Stimulated activated naive B cell treated with anti-CD40 and anti-IgM and Interleukin-4, amounts not matched to agents 10 μg/mL and 1 μg/mL and 100 μg/mL, for 72 hours (primary cell): ENCODE data around the gene CITED2.

Source experiments
- ATAC-seq, 2 donors: fragments of 150-1000 bp; cut with Tn5 transposase; replicated peaks; 2 replicates each; pipeline ENCODE4 v1.10.0; 2021; ENCODE audit warnings: moderate library complexity in 1 of 2
- DNase-seq: peaks from one replicate; pipeline ENCODE4 v3.0.0; 2021
- H3K27ac Mint-ChIP-seq: one replicate; pipeline ENCODE4 v1.8.0; 2022; ENCODE audit warnings: mild to moderate bottlenecking, mixed read lengths
- H3K27me3 Mint-ChIP-seq, 2 donors: one replicate each; pipeline ENCODE4 v1.8.0; 2022; ENCODE audit warnings: mixed read lengths in 2 of 2
- H3K36me3 Mint-ChIP-seq, 2 donors: one replicate each; pipeline ENCODE4 v1.8.0; 2022; ENCODE audit warnings: mixed read lengths in 2 of 2, mild to moderate bottlenecking in 1 of 2
- H3K4me1 Mint-ChIP-seq, 2 donors: one replicate each; pipeline ENCODE4 v1.8.0; 2022; ENCODE audit warnings: mixed read lengths in 2 of 2, mild to moderate bottlenecking in 1 of 2
- H3K4me3 Mint-ChIP-seq, 2 donors: one replicate each; pipeline ENCODE4 v1.8.0; 2022; ENCODE audit warnings: mild to moderate bottlenecking in 2 of 2, mixed read lengths in 2 of 2, moderate library complexity in 1 of 2
- H3K9me3 Mint-ChIP-seq, 2 donors: one replicate each; pipeline ENCODE4 v1.8.0; 2022; ENCODE audit warnings: mixed read lengths in 2 of 2, mild to moderate bottlenecking in 1 of 2

CITED2 gene

DNA sequence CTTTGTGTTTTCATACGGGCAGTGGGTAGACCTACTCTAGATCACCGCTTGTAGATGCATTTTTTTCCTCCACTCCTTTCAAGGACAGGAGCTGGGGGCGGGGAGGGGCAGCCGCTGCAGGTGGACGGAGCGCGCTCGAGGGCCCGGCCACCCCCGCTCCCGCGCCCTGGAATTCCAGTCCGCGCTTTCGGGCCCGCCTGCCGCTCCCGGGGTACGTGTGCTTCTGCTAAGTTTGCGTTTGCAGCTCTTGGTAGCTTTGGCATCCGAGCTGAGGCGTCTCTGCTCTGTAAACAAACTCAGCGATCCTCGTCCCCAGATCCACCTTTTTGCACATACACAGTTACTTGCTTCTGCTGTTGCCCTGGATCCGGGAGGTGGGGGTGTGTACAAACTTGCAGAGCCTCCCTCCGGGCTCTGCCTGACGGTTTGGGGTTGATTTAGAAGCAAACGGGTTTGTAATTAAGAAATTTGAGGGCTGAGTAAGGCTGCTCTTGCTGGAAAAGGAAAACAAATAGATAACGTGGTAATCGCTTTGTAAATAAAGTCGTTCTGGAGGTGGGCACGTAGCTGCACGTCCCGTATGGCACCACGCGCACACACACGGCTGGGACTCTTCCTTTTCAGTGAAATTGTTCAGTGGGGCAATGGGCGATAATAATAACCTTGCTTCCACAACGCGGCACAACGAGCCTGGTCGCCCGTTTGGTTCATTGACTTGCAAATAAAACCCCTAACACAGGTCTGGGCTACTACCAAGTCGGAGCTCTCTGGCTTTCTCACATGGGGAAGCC lies 973 bp upstream of the CITED2 start:
- DNase-seq (peak; percentile 73), ATAC-seq (peak; percentile 55 to 63)
- Mint-ChIP-seq H3K27me3 (no peaks in the 10 kb centered on the region), H3K36me3 (peaks cover 10 to 13% of the 10 kb centered on the region in 2 donors), H3K27ac (peak overlapping the region; percentile 100), H3K4me1 (peaks cover 12 to 25% of the 10 kb centered on the region in 2 donors), H3K9me3 (no peaks in the 10 kb centered on the region), H3K4me3 (peak overlapping the region; percentile 88 to 98)

- DNase-seq, result no peak
- Mint-ChIP-seq H3K36me3 (peaks cover 10 to 13% of the 10 kb centered on the region in 2 donors), H3K27me3 (no peaks in the 10 kb centered on the region), H3K4me1 (peaks cover 19 to 35% of the 10 kb centered on the region in 2 donors), H3K9me3 (no peaks in the 10 kb centered on the region), H3K27ac (peak overlapping the region; percentile 100), H3K4me3 (peak overlapping the region; percentile 88 to 98)
- peak in 1 of 2 donors; percentile 4 for ATAC-seq
Observed at GRCh38 chr6:139373928-139374356, 506 bp downstream of the CITED2 start.

DNA sequence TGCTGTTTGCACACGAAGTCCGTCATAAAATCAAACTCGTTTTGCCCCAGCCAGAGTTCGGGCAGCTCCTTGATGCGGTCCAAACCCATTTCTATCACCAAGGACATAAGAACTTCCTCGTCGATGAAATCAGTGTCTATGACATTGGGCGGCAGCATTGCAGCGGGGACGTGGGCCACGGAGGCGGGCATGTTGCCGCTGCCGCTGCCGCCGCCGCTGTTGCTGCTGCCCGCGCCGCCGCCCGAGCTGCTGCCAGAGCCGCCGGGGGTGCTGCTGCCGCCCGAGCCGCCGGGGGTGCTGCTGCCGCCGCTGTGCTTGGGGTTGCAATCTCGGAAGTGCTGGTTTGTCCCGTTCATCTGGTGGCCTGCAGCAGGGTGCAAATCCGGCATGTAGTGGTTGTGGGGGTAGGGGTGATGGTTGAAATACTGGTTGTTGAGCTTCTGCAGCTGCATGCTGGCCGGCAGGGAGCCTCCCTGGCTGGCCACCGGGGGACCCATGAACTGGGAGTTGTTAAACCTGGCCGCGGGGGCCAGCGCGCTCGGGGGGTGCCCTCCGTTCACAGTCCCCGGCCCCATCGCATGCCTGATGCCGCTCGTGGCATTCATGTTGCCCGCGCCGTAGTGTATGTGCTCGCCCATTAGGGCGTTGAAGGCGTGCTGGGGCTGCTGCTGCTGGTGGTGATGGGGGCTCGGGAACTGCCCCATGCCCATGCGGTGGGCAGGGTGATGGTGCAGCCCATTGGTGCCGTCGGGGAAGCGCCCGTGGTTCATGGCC lies 1.1 kb downstream of the CITED2 start:
- Mint-ChIP-seq H3K27ac (peak overlapping the region; percentile 100), H3K4me1 (peaks cover 19 to 35% of the 10 kb centered on the region in 2 donors)
- DNase-seq, result peak; percentile 74

DNA sequence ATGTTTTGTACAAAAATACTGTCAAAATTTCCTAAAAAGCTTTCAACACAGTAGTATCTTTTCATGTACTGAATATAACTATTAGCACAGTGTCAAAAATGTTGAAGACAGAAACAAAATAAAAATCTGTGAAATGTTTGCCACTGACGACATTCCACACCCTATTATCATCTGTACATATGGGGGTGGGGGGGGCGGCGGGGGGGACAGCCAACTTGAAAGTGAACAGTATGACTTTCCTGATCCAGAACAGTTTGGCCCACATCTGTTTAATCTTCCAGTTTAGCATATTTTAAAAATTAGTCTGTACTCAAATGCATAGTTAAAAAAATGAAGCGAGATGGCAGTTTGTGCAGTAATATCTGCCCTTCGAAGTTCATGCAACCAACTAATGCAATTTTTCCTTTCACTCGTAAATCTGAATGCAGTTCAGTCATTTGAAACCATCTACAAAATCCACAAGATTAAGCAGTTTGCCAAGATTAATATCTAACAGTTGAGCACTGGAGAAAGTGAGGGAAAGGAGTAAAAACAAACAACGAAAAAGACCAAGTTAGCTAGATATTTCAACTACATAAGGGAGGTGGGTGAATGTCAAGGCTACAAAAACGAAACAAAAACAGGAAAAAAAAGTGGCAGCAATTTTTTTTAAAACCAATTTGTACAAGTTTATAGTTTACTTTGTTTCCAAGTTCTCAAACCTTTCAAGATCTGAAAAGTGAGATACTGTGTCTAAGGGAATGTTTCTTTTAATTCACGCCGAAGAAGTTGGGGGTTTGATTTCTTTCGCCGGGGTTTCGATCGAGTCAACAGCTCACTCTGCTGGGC lies 1.9 kb downstream of the CITED2 start:
- Mint-ChIP-seq H3K9me3 (no peaks in the 10 kb centered on the region), H3K27me3 (no peaks in the 10 kb centered on the region), H3K36me3 (peaks cover 10 to 13% of the 10 kb centered on the region in 2 donors), H3K4me1 (peaks cover 19 to 35% of the 10 kb centered on the region in 2 donors), H3K4me3 (peak overlapping the region; percentile 88 to 98), H3K27ac (peak overlapping the region; percentile 90)
- no peak for DNase-seq
- no peak for ATAC-seq

More for the DNA sequence above, 1.1 kb downstream of the CITED2 start:
- ATAC-seq, result peak; percentile 30 to 38
- Mint-ChIP-seq H3K36me3 (peaks cover 10 to 13% of the 10 kb centered on the region in 2 donors), H3K4me3 (peak overlapping the region; percentile 88 to 98), H3K27me3 (no peaks in the 10 kb centered on the region), H3K9me3 (no peaks in the 10 kb centered on the region)

- Mint-ChIP-seq H3K27me3 (no peaks in the 10 kb centered on the region), H3K36me3 (peaks cover 10 to 13% of the 10 kb centered on the region in 2 donors), H3K4me3 (peak overlapping the region; percentile 6 to 39), H3K27ac (no peak overlapping the region), H3K4me1 (peaks cover 19 to 35% of the 10 kb centered on the region in 2 donors), H3K9me3 (no peaks in the 10 kb centered on the region)
- no peak for ATAC-seq
- DNase-seq, result no peak
Observed at GRCh38 chr6:139371421-139372203, 2.8 kb downstream of the CITED2 start.

DNA sequence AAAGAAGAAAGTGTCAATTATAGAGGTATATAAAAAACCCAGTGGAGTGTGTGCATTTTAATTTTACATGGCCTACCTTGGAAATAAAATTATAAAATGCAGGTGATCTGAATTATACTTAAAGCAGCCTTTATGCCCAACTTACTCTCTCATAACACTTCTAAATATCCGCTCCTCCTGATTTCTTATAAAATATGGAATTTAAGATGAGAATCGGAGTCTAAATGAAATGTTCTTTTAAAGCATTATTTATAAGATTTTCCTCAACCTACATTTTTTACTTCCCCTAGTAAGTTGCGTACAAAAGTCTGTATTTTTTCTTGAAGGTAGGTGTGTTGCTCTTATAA lies 3.5 kb downstream of the CITED2 start:
- Mint-ChIP-seq H3K4me1 (peaks cover 17 to 29% of the 10 kb centered on the region in 2 donors), H3K4me3 (no peak overlapping the region), H3K27me3 (no peaks in the 10 kb centered on the region), H3K27ac (no peak overlapping the region), H3K36me3 (peaks cover 10 to 13% of the 10 kb centered on the region in 2 donors), H3K9me3 (no peaks in the 10 kb centered on the region)
- ATAC-seq (no peak), DNase-seq (no peak)

- H3K4me3 Mint-ChIP-seq, result peak overlapping the region; percentile 40 to 50
Observed at GRCh38 chr6:139370283-139370998, 4.0 kb downstream of the CITED2 start.

GRCh38 chr6:139369568-139370282 lies 4.7 kb downstream of the CITED2 start:
- Mint-ChIP-seq H3K36me3 (peaks cover 10 to 13% of the 10 kb centered on the region in 2 donors), H3K27ac (no peak overlapping the region), H3K27me3 (no peaks in the 10 kb centered on the region), H3K9me3 (no peaks in the 10 kb centered on the region), H3K4me1 (peaks cover 13 to 24% of the 10 kb centered on the region in 2 donors), H3K4me3 (peak overlapping the region; percentile 40 to 50)
- DNase-seq (no peak), ATAC-seq (no peak)

More at GRCh38 chr6:139370283-139370998, 4.0 kb downstream of the CITED2 start:
- Mint-ChIP-seq H3K36me3 (peaks cover 10 to 13% of the 10 kb centered on the region in 2 donors), H3K9me3 (no peaks in the 10 kb centered on the region), H3K4me1 (peaks cover 15 to 25% of the 10 kb centered on the region in 2 donors), H3K27ac (no peak overlapping the region), H3K27me3 (no peaks in the 10 kb centered on the region)
- DNase-seq (no peak), ATAC-seq (no peak)

DNA sequence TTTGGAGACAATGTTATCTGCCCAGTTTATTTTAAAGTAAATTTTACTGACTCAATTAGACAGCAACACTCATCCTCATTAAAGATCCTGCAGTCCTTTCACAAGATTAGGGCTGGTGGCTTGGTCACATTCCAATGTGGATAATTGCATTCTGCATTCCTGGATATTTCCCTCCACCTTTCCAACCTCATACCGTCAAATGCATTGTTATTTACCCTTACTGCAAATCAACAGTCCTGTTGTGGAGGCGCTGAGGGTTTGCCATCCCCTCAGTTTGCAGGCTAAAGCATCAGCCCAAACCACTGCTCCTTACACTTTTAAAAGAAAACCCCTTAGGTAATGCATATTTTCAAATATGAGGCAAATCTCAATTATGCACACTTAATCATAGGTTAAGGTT lies 5.4 kb downstream of the CITED2 start:
- Mint-ChIP-seq H3K27me3 (no peaks in the 10 kb centered on the region), H3K9me3 (no peaks in the 10 kb centered on the region), H3K4me3 (no peak overlapping the region), H3K4me1 (peaks cover 13 to 31% of the 10 kb centered on the region in 2 donors), H3K27ac (no peak overlapping the region), H3K36me3 (peaks cover 7 to 9% of the 10 kb centered on the region in 2 donors)
- no peak for ATAC-seq
- DNase-seq, result no peak

GRCh38 chr6:139368661-139369060 lies 5.8 kb downstream of the CITED2 start:
- Mint-ChIP-seq H3K4me1 (peaks cover 12 to 35% of the 10 kb centered on the region in 2 donors), H3K27ac (no peak overlapping the region), H3K9me3 (no peaks in the 10 kb centered on the region), H3K27me3 (no peaks in the 10 kb centered on the region), H3K4me3 (no peak overlapping the region), H3K36me3 (peaks cover 5 to 7% of the 10 kb centered on the region in 2 donors)
- no peak for ATAC-seq
- DNase-seq, result no peak

DNA sequence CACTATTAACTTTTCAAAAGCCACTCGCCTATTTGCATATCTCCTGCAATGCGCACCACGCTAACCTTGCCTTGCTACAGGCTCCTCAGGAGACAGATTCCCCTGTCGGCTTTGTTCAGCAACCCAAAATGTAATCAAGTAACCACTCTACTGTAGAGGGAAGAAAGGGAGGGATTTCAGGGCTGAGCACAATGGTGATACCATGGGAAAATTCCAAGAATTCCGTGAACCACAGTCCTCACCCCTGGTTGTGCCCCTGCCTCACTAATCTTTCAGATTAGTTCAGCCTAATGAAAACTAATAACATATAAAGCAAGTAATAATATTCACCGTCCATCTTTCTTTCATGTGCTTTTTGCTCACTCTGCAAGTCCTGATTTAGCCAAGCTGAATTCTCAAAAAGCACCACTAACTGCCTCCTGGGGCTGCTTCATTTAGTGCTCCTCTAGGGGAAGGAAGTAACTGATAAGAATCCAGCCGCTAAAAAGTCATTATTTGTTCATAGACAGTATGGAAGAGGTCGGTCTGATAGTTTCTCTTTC lies 6.6 kb downstream of the CITED2 start:
- Mint-ChIP-seq H3K27me3 (no peaks in the 10 kb centered on the region), H3K27ac (no peak overlapping the region), H3K4me1 (peaks cover 12 to 43% of the 10 kb centered on the region in 2 donors), H3K36me3 (peaks cover 4% of the 10 kb centered on the region in 2 donors), H3K4me3 (no peak overlapping the region), H3K9me3 (no peaks in the 10 kb centered on the region)
- no peak for DNase-seq
- ATAC-seq, result no peak

DNA sequence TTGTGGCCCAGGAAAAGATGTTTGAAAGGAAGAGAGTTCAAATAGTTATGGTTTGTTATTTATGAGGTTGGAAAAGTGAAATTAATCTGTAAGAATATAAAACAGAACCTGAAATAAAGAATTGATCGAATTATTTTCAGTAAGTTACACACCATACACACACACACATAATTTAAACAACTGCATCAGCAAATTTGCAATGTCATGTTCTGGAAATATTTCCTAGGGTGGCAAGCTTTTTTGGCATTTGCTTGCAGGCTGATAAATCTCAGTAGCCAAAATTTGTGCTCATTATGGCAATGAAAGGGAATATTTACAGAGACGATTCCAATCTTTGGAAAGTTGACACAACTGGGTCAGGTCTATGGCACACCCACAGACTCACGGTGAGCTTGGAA lies 9.5 kb downstream of the CITED2 start:
- H3K9me3 Mint-ChIP-seq, result no peaks in the 10 kb centered on the region
- H3K4me1 Mint-ChIP-seq, result peaks cover 9 to 48% of the 10 kb centered on the region in 2 donors
- H3K27me3 Mint-ChIP-seq, result no peaks in the 10 kb centered on the region
- no peak overlapping the region for H3K27ac Mint-ChIP-seq
- DNase-seq (no peak), ATAC-seq (no peak)
- no peak overlapping the region for H3K4me3 Mint-ChIP-seq
- H3K36me3 Mint-ChIP-seq, result no peaks in the 10 kb centered on the region
